Activated naive CD8-positive, alpha-beta T cell treated with anti-CD3 and anti-CD28 coated beads, Interleukin-2, amount 50 U/mL, for 16 hours (primary cell): Measurements from ENCODE around the gene SLC2A14.
"Not testable (repeated sequence)": the region's sequence is repeated elsewhere in the genome, so short reads cannot be mapped to it uniquely, and the experiment has no call there.

Experiments used
- DNase-seq: peaks from one replicate; pipeline ENCODE4 v3.0.0-alpha.2; 2020; ENCODE audit warnings: low read depth, low spot score

SLC2A14 gene

GRCh38 chr12:7870335-7870734 is 2.4 kb downstream of the SLC2A14 start:
- DNase-seq: no peak

GRCh38 chr12:7869137-7869536 is 3.6 kb downstream of the SLC2A14 start:
- DNase-seq: no peak

GRCh38 chr12:7868391-7868790 is 4.3 kb downstream of the SLC2A14 start:
- no peak for DNase-seq

- no peak for DNase-seq
These were observed 8.0 kb downstream of the SLC2A14 start for GRCh38 chr12:7864601-7865150.

- not testable (repeated sequence) for DNase-seq
These were observed 9.8 kb downstream of the SLC2A14 start for GRCh38 chr12:7862814-7863348.

- not testable (repeated sequence) for DNase-seq
These were observed 10.4 kb downstream of the SLC2A14 start for GRCh38 chr12:7862301-7862700.

- no peak for DNase-seq
These were observed 13.2 kb downstream of the SLC2A14 start for GRCh38 chr12:7859552-7859951.

GRCh38 chr12:7857971-7858370 is 14.7 kb downstream of the SLC2A14 start:
- DNase-seq: no peak

GRCh38 chr12:7856516-7856915 is 16.2 kb downstream of the SLC2A14 start:
- DNase-seq: no peak

GRCh38 chr12:7853557-7853956 is 19.2 kb downstream of the SLC2A14 start:
- DNase-seq: no peak

- not testable (repeated sequence) for DNase-seq
These were observed 21.1 kb downstream of the SLC2A14 start for GRCh38 chr12:7851622-7852081.

GRCh38 chr12:7850099-7850498 is 22.6 kb downstream of the SLC2A14 start:
- not testable (repeated sequence) for DNase-seq

GRCh38 chr12:7848098-7848422 is 24.7 kb downstream of the SLC2A14 start:
- DNase-seq: not testable (repeated sequence)

GRCh38 chr12:7847226-7848097 is 25.3 kb downstream of the SLC2A14 start:
- DNase-seq: not testable (repeated sequence)

GRCh38 chr12:7844116-7844515 is 28.6 kb downstream of the SLC2A14 start:
- DNase-seq: no peak

- DNase-seq: not testable (repeated sequence)
These were observed 29.1 kb downstream of the SLC2A14 start for GRCh38 chr12:7843583-7843982.

- DNase-seq: not testable (repeated sequence)
These were observed 29.6 kb downstream of the SLC2A14 start for GRCh38 chr12:7843149-7843548.

- DNase-seq: not testable (repeated sequence)
These were observed 30.3 kb downstream of the SLC2A14 start for GRCh38 chr12:7842444-7842843.

- DNase-seq: not testable (repeated sequence)
These were observed 32.9 kb downstream of the SLC2A14 start for GRCh38 chr12:7839848-7840247.

- not testable (repeated sequence) for DNase-seq
These were observed 33.5 kb downstream of the SLC2A14 start for GRCh38 chr12:7839226-7839625.

GRCh38 chr12:7837366-7837765 is 35.3 kb downstream of the SLC2A14 start:
- DNase-seq: no peak

- DNase-seq: no peak
These were observed 36.9 kb downstream of the SLC2A14 start for GRCh38 chr12:7835766-7836165.

- no peak for DNase-seq
These were observed 37.6 kb downstream of the SLC2A14 start for GRCh38 chr12:7835116-7835515.
